HK-2 (cell line): ENCODE data around the gene UBE2O.

Source experiments
- DNase-seq: peaks from one replicate; pipeline ENCODE4 v3.0.0-alpha.2; 2018; ENCODE audit not compliant: unreplicated experiment

UBE2O gene

DNA sequence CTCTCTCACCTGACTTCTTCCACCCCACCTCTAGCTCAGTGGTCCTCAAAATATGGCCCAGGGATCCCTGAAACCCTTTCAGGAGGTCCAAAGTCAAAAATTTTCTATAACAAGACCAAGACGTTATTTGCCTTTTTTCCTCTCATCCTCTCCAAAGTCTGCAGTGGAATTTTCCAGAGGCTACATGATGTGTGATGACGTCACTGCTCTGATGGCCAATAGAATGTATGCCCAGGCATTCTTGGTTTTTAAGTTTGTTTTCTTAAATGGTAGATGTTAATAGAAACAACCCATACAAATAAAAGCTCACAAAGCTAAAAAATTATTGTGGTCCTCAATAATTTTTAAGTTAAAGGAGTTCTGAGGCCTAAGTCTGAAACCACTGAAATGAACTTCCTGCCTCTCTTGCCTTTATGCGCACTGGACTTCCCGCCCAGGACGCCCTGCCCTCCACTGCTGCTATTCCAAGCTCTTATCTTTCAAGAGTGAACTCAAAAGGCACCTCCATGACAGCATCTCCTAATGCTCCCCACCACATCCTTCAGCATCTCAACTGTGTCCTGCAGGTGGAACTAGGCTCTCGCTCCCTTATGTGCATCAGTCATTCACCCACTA is 13.5 kb downstream of the UBE2O start:
- DNase-seq: no peak

DNA sequence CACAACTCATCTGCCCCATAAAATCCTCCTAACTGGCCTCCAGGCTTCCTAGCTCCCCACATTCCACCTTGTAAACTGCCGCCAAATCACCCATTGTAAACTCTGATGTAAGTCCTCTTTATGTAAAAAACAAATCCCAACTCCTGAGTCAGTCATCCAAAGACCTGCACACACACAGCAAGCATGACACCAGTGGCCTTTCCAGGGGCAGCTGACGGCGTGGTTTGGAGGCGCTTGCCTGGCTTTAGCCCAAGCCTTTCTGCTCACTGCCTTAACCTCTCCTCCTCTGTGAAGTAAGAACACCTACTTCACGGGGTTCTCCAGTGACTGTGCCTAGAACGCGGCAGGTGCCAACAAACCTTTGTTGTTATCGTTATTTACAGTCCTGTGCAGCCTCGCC is 14.0 kb downstream of the UBE2O start:
- no peak for DNase-seq

DNA sequence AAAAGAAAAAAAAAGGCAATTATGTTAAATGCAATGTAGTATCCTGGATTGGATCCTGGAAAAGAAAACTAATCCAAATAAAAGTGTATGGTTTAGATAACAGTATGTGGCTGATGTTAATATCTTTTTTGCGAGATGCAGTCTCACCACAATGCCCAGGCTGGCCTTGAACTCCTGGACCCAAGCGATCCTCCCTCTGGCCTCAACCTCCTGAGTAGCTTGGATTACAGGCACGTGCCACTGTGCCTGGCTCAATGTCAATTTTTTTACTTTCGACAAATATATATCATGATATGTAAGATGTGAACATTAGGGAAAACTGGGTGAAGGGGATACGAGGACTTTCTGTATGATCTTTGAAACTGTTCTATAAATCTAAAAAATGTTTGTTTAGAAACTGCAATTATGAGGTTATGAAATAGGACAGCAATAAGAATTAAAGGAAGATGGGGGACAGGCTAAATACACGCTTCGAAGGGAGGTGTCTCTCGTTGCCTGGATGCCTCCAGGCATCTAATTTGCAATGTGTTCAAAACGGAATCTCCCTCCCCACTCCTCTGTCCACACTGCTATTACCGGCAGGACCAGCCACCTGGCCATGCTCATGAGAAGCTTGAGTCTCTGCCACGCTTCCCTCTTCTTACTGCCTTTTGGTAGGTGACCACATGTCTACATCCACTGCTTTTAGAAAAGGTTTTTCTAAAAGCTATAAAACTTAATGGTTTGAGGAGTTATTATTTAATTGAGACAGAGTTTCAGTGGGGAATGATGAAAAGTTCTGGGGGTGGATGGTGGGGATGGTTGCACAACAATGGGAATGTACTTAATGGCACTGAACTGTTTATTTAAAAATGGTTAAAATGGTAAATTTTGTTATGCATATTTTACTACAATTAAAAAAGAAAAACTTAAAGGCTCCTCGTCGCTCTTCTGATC is 15.2 kb downstream of the UBE2O start:
- DNase-seq: no peak

DNA sequence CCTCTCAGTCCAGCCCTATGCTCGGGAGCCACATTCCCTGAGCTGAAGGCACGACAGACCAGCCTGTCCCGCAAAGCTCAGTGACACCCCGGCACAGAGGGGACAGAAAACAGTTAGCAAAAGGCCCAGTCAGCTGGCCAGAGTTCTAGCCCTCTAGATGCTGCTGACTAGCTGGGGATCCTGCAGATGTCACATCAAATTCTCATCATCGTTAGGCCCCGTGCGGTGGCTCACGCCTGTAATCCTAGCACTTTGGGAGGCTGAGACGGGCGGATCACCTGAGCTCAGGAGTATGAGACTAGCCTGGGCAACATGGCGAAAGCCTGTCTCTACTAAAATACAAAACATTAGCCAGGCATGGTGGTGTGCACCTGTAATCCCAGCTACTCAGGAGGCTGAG is 17.2 kb downstream of the UBE2O start:
- no peak for DNase-seq

DNA sequence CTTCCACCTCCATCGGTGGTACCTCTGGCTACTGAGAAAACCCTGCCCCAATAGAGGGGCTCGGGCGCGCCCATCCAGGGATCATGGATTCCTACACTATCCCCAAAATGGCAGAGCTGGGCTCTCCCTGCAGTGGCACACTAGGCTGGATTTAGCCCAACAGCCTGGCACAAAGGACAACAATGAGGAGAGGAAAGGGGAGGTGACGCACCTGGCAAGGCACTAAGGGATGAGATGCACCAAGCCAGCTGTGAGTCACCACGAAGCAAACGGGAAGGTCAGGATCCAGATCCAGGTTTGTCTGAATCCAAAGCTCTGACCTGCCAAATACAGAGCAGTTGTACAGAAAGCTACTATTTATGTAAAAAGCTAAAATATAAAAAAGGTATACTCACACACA is 18.1 kb downstream of the UBE2O start:
- DNase-seq: no peak

DNA sequence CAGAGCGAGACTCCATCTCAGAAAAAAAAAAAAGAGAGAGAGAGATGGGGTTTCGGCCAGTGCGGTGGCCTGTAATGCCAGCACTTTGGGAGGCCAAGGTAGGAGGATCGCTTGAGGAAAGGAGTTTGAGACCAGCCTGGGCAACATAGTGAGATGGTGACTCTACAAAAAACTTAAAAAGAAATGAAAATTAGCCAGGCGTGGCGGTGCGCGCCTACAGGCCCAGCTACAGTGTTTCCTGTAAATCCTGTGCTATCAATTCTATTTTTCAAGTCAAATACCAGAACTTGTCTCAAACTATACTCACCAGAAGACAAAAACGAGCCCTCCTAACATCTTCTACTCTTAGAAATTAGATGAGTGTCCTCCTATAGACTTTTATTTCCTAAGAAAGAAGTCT is 19.3 kb downstream of the UBE2O start:
- DNase-seq: no peak

DNA sequence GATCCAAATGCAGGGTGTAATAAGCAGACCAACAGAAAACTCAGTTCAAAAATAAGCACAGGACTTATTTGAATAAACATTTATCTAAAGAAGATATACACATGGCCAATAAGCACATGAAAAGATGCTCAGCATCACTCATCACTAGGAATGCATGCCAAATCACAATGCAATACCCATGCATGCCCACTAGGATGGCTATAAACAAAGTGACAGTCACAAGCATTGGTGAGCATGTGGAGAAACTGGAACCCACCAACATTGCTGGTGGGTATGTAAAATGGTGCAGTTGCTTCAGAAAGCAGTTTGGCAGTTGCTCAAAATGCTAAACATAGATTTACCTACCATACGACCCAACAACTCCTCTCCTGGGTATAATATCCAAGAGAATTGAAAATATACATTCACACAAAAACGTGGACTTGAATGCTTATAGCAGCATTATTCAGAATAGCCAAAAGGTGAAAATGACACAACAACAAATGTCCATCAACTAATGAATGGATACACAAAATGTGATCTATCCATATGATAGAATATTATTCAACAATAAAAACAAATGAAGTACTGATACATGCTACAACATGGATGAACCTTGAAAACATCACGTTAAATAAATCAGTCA is 20.1 kb downstream of the UBE2O start:
- DNase-seq: no peak

DNA sequence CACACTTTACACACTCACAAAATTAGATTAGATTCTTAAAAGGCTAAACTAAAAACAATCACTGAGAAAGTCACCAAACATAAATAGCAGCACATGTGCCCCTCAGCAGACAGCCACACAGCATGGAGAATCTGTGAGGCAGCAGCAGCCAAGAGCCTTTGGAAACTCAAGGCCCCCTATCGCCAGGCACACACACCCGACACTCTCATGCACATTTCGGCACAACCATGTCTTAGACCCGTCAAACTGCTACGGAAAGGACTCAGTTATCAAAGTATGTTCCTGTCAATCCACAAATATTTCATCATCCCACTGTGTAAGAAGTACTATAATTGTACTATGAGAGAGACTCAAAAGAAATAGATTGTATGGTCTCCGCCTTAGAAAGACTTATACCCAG is 20.9 kb downstream of the UBE2O start:
- DNase-seq: no peak

DNA sequence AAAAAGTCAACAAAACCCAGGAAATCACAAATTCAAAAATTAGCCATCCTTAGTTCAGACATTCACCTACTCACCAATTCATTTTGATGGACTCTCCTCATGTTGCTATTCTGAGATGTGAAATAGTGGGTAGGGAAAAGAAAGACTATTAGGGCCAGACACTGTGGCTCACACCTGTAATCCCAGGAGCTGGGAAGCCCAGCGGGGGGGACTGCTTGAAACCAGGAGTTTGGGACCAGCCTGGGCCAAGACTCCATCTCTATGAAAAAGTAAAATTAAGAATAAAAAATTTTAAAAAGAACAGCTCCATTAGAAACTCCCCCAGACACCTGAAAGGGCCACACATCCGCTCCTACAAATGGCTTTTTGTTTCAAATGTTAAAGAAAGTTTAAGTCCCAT is 21.4 kb downstream of the UBE2O start:
- no peak for DNase-seq

DNA sequence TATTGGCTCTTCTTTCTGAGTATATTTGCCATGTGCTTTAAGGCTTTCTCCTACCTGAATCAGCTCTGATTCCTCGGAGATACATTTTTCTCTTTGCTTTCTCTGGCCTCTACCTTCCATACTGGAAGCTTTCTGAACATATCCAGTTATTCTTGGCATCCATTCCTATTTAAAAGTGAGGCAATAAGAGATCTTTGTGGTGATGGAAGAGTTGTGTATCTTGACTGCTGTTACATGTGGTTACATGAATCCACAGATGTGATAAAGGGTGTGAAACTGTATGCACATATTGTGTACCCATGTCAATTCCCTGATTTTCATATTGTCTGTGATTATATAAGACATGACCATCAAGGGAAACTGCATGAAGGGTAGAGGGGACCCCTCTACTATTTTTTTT is 24.4 kb downstream of the UBE2O start:
- no peak for DNase-seq

DNA sequence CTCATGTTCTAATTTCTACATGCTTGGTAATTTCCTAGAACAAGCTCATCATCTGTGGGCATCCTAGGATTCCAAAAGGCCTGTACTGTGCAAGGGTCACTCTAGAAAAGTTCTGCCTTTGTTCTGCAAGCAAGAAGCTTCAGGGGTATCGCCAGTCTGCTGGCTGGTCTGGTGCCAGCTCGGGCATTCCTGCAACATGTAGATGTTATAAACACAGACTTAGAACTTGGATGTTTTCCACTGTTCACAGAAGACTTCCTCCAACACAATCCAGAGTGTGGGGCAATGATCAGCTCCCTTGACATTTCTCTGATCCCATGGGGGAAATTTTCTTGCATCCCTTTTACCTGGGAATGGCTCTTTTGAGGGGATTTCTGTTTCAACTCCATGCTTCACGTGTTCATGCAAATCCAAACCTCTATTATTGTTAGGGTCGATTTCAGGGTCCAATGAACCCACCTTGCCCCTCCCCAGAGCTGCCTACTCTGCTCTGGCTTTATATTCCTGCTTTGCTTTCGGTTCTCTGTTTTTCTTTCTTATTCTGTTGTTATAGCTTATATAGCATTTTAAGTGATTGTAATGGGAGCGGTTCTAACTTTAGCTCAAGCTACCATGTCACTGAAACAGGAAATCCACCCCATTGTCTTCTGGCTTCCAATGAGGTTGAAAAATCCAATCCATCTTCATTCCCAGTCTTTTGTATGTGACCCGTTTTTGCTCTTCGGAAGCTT is 25.3 kb downstream of the UBE2O start:
- DNase-seq: no peak

DNA sequence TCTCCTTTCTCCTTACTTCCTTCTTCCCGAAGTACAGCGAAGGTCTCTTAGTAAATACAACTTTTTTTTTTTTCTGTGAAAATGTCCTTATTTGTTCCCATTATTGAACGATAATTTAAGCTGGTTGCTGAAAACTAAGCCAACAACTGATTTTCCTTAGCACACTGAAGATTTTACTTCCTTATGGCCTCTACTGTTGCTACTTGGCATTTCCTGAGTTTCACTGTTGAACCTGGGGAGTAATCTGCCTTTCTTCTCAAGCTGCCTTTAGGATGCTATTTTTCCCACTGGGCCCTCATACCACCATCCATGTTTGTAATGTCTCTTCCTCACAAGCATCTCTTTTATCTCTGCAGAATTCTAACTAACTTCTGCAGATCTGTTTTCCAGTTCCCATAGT is 26.1 kb downstream of the UBE2O start:
- DNase-seq: no peak

DNA sequence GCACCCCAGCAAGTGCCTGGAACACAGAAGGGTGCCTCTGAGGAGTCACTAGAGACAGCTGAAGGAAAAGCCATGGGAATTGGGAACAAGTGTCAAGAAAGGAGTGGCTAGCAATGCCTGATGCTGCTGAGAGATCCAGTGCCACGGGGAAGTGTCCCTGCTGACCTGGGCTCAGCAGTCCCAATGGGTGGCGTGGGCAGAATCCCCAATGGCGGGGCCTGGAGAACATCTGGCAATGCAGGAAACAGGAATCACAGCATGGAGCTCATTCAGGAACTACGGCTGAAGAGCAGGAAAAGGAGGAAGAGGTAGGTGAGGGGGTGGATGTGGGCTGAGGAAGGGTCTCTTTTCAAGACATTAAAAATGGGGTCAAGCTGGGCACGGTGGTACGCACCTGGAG is 30.1 kb downstream of the UBE2O start:
- no peak for DNase-seq

DNA sequence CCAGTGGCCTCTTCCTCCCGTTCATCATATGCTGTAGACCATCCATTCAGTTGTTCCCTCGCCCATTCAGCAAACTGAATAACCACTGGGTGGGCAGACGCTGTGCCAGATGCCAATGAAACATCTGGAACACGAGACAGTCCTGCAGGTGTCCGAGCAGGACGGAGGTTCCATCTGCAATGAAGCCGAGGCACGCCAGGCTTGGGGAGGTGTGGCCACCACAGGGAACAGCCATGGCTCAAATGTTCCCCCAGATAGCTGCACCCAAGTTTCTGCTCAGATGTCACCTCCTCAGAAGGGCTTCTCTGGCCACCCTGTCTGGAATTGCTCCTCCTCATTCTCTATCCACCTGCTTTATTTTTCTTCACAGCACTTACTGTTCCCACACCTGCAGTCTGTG is 30.5 kb downstream of the UBE2O start:
- DNase-seq: no peak

DNA sequence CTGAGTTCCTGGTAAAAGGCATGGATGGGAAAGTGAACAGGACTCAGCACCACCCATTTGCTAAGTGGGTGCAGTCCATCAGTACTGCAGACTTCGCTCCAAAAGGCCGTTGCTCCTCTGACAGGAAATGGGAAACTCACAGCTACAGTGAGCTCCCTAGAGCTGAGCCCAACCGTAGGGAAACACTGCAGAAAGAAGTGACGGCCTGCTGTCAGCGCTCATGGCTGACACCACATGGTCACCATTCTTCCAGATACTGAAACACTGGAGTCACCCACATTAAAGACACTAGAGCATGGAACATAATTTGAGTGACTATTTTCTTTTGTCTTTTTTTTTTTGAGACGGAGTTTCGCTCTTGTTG is 31.9 kb downstream of the UBE2O start:
- no peak for DNase-seq

DNA sequence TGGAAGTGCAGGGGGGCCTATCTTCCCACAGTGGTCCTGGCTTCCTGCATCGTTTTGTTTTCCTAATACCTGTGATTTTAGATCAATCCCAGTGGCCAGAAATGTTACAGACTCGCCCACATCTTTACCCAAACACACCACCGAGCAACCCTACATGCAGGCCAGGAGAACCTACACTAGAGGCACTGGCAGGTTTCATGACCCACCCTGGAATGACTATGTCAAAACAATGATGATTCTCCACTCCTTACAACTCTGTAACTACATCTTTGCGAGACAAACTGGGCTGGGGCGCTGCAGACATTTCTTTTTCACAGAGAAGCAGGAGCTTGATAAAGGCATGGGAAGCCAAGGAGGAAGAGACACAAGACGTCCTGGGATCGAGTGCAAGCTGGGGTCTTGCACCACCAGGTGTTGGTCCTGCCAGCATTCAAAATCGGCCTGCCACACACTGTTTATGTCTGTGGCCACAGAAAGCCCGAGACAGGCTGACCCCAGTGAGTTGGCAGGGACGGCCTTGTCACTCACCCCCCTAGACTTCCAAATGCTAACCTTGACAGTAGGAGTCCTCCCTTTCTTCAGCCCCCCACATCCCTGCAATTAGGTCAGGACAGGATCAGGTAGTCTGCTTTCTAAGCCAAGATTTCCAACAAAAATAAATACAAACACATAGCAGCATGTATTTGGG is 32.5 kb downstream of the UBE2O start:
- DNase-seq: no peak

DNA sequence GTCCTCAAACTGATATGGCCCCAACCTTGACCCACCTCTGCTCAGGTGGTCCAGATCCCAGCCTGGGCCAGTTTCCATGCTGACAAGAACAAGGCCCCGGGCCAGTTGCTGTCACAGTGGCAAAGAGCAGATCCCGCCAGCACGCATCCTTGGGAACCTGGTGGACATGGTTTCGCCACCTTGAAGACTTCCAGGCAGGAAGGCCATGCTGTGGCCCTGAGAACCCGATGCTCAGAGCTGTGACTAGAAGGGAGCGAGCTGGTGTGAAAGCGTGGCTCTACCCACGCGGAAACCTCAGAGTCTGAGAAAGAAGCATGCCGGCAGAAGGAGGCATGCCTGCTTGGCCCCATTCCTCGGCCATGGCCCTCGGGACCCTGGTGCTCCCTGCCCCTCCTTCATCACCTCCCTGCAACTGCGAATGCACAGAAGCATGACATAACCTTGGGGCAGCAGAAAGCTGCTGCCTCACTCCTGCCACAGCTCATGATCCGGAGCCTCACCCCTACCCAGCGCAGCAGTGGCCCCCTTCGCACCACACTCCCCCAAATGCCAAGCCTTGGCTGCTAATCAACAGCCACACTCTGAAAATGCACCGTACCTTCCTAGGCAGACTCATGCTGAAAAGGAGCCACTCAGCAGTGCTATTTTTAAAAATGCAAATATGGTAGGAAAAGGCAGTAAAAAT is 33.2 kb downstream of the UBE2O start:
- DNase-seq: no peak

DNA sequence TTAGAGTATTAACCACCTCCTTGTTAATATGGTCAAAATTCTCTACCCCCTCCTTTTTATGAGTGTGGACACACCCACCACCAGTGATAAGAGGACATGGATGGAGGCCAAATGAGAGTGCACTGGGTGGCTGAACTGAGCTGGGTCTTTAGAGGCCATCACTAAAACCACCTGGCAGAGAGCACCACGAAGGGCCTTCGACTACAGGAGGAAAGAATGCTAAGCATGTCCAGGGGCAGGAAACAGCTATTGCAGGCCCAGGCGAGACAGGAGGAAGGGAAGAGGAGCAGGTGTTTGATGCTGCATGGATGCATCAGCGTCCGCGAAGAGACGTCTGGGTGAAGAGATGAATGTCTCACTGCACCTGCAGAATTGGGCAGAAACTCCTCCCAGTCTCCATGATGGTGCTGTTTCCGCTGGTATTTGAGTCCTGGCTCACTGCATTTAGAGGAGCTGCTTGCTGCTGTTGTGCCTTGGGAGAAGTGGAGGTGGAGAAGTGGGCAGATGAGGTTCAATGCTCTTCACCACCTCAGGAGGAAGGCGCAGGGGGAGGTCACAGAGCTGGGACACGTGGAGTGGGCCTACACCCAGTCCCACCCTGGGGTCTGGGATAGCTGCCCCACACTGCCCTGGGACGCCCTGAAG is 35.3 kb downstream of the UBE2O start:
- DNase-seq: no peak

DNA sequence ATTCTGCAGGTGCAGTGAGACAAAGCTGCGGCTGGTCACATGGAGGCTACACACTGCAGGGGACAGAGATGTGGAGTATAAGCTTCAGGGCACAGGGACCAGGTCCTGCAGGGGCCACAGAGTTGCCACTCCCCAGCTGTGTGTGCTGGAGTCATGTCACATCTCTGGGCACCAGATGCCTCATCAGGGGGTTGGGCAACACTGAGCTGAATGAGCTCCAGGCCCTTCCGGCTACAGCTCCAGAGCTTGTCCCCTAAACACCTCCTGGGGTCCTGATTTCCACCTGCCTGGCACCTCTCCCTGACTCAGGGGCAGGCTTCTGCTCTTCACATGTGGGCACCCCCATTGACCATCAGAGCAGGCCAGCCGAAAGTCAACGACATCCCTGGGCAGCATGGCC is 36.1 kb downstream of the UBE2O start:
- no peak for DNase-seq

DNA sequence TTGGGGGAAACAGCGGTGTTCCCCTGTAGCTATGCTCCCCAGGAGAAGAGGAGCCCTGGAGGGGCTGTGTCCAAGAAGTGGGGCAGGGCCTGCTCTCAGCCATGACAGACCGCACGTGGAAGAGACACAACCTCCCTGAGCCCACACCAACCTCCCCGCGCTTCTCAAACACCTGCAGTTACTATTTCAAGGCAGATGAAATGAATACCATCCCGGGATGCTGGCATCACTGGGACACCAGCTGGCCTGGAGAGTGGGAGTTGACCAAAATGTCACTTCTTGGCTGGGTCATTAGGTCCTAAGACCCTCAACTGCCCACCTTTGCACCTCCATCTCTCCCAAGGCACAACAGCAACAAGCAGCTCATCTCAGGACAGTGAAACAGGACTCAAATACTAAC is 36.5 kb downstream of the UBE2O start:
- DNase-seq: no peak

DNA sequence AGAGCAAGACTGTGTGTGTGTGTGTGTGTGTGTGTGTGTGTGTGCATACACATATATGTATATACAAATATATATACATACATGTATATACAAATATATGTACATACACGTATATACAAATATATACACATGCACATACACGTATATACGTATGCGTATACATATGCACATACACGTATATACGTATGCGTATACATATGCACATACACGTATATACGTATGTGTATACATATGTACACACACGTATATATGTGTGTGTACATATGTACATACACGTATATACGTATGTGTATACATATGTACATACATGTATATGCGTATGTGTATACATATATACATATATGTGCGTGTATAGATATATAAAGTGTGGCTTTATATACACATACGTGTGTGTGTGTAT is 37.2 kb downstream of the UBE2O start:
- no peak for DNase-seq
